ENCODE data around the gene FOXL1.

FOXL1 gene

DNA sequence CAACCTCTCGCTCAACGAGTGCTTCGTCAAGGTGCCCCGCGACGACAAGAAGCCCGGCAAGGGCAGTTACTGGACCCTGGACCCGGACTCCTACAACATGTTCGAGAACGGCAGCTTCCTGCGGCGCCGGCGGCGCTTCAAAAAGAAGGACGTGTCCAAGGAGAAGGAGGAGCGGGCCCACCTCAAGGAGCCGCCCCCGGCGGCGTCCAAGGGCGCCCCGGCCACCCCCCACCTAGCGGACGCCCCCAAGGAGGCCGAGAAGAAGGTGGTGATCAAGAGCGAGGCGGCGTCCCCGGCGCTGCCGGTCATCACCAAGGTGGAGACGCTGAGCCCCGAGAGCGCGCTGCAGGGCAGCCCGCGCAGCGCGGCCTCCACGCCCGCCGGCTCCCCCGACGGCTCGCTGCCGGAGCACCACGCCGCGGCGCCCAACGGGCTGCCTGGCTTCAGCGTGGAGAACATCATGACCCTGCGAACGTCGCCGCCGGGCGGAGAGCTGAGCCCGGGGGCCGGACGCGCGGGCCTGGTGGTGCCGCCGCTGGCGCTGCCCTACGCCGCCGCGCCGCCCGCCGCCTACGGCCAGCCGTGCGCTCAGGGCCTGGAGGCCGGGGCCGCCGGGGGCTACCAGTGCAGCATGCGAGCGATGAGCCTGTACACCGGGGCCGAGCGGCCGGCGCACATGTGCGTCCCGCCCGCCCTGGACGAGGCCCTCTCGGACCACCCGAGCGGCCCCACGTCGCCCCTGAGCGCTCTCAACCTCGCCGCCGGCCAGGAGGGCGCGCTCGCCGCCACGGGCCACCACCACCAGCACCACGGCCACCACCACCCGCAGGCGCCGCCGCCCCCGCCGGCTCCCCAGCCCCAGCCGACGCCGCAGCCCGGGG is 10.4 kb upstream of the FOXL1 start:
- no peak for DNase-seq (ENCODE audit: low read depth, low spot score)
- peak overlapping the region; percentile 42 for H3K27ac ChIP-seq

DNA sequence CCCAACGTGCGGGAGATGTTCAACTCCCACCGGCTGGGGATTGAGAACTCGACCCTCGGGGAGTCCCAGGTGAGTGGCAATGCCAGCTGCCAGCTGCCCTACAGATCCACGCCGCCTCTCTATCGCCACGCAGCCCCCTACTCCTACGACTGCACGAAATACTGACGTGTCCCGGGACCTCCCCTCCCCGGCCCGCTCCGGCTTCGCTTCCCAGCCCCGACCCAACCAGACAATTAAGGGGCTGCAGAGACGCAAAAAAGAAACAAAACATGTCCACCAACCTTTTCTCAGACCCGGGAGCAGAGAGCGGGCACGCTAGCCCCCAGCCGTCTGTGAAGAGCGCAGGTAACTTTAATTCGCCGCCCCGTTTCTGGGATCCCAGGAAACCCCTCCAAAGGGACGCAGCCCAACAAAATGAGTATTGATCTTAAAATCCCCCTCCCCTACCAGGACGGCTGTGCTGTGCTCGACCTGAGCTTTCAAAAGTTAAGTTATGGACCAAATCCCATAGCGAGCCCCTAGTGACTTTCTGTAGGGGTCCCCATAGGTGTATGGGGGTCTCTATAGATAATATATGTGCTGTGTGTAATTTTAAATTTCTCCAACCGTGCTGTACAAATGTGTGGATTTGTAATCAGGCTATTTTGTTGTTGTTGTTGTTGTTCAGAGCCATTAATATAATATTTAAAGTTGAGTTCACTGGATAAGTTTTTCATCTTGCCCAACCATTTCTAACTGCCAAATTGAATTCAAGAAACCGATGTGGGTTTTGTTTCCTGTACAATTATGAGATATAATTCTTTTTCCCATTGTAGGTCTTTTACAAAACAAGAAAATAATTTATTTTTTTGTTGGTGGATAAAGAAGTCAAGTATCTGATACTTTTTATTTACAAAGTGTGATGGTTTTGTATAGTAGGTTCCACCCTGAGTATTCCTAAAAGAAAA is 9.4 kb upstream of the FOXL1 start:
- DNase-seq (ENCODE audit: low read depth, low spot score) = no peak
- H3K27ac ChIP-seq = no peak overlapping the region

DNA sequence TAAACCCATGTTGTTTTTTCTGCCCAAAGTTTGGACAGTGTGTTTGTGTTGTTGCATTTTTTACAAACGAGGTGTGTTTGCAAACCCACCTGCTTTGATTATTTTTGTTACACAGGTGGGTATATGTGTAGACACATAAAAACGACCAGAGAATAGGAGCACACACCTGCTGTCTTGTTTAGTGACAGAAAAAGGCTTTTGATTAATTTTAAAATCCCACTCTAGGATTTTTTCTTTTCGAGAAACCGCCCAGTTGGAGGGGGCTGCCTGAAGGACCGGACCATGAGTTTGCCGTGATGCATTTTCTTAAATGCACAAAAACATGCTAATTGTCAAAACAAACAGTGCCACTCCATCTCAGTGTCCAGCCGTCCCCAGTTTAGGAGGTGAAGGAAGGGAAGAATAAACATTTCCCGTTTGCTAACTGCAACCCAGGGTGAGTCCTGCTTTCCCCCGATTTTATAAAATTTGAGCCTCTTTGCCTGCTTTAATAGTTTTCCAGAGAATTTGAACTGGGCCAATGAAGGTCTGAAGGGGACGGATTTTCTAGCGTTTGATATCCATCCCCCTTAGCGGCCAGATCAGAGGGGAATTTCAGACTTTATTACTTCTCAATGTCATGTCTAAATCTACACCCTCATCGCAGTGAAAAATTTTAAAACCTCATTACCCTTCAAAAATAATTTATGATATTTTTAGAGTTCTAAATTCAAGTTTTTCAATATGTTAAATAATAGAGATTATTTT is 8.5 kb upstream of the FOXL1 start:
- no peak overlapping the region for H3K27ac ChIP-seq
- no peak for DNase-seq (ENCODE audit: low read depth, low spot score)

DNA sequence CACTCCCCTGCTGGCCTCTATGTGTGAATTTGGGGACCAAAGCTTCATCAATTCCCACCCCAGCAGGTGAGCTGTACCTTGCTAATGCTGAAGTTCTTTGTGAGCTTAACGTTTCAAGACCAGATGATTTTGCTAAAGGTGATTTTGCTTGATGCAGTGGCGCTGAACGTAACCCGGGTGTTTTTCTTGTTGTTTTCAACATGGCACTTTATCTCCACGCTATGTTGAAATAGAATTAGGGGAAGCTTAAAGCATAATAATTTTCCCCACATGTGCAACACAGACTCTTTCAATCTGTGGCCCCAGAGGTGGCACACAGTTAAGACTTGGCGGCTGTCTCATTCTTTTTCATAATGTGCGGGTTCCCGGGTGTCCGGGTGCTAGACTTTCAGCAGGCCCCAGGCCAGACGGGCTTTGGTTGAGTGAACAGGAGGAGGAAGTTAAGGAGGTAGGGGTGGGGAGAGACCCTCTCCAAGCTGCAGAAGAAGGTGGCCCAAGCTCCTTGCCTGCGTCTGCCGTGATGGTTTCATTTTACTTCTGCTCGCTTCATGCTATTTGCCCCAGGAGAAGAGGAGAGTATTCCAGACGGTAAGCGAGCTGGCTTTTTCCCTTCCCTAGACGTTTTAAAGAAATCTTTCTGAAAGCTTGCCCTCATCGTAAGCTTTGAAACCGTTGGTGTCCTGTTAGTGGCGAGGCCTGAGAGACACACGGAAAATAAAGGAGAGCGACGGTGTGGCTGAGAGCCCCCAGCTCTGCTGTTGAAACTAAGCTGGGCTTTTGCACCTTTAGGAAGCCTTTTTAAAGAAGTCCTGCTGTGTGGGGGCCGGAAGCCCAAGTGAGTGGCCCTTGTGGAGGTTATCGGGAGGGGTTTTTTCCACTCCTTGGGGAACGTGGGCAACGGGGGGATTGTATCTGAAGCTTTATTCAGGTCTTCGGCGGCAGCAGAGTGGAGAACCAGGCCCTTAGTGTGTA is 7.5 kb upstream of the FOXL1 start:
- no peak overlapping the region for H3K27ac ChIP-seq
- DNase-seq (ENCODE audit: low read depth, low spot score) = no peak

DNA sequence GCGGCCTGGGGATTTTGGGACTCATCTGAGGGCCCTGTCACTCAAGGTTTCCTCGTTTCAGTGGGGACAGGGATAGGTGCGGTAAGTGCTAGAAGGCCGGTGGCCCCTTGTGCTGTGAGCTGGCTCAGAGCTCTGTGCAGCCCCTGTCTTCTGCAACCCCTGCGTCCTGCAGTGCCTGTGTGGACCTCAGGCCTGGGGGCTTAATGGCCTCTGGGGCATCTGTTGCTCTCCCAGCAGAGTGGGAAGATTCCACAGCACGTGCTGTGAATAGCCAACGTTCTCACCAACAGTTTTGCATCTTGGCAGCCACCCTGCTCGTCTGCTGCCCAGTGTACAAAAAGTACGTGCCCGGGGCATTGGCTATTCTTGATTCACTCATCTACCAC is 6.8 kb upstream of the FOXL1 start:
- no peak overlapping the region for H3K27ac ChIP-seq
- no peak for DNase-seq (ENCODE audit: low read depth, low spot score)

DNA sequence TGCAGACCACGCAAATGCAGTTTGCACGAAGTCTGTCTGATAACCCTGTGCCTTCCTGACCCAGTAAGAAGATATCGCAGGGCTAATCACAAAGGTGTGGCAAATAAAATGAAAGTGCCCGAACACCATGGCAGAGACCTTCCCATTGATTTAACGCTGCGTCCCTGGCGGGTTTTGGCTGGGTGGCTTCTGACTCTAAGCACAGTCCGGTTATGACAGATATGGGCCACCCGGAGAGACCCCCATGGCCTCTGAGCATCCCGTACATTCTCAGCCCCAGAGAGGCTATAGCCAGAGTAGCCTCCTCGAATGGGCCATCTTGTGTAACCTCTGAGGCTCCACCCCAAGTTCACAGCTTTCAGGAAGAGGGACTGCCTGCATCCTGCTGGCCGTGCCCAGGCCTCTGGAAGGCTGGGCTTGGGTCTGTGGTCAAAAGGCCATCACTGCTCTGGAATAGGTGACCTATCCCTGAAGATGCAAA is 6.3 kb upstream of the FOXL1 start:
- no peak for DNase-seq (ENCODE audit: low read depth, low spot score)
- H3K27ac ChIP-seq = no peak overlapping the region

DNA sequence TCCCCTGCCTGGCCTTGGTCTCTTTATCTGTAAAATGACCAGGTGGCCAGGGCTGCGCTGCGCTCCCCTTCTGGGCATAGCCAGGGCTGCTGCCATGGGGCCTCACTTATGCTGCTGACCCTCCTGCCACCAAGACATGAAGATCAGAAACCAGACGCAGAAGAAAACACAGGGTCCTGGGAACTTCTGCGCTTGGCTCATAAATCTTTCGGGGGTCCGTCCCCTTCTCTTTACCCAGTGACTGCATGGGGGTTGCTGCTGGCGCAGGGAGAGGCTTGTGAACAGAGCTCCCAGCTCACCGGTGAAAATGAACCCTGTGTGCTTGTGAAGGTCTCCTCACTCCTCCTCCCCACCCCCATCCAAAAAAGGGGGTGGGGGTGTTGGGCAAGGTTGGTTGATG is 5.7 kb upstream of the FOXL1 start:
- no peak for DNase-seq (ENCODE audit: low read depth, low spot score)
- no peak overlapping the region for H3K27ac ChIP-seq

DNA sequence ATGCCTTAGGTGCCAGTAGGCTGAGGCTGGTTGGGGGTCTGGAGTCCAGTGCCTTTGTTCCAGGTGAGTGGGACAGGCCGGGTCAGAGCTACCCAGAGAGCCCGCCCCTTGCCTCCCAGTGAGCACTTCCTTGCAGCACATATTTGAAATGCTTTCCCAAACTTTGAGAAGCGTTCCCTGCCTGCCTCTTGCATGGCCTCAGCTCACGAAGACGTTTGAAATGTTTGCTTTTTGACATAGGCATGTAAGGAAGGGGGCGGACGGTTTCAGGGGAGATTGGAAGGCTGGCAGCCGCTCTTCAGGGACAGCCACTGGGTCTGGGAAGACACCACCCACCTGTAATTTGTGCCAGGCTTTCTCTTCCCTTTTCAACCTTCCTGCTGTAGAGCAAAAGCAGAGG is 5.1 kb upstream of the FOXL1 start:
- no peak for DNase-seq (ENCODE audit: low read depth, low spot score)
- H3K27ac ChIP-seq = no peak overlapping the region

DNA sequence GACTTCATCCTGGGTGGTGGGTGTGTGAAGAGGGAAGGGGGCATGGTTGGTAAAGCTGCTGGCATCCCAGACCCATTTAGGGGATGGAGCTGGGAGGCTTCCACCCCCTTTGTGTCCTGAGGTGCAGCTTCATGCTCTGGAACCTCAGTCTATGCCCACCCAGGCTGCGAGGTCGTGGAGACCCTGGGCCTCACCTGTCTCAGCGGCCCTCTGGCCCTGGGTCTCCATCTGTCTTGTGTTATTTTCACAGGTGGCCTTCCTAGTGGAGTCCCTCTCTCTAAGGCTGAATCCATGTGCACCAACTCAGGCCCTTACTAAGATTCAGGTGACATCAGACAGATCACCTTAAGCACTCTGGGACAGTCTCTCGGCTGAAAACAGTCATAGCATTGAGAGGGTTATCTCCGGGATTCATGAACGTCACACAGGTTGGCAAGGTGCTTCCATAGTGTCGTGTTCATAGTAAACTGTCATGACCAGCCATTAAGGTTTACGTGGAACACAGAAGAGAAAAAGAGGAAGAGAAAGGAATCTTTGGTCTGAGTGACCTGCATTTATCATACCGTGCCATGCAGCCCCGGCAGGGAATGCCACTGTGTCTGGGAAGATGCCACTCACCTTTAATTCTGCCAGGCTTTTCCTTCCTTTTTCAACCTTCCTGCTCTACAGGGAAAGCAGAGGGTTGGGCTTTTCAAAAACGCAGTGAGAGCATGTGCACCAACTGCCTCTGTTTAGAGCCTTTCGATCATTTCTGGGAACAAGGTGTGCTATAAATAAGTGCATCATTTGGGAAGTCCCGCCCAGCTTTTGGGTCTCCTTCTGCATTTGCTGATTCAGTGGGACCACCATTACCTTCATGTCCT is 4.5 kb upstream of the FOXL1 start:
- no peak for DNase-seq (ENCODE audit: low read depth, low spot score)
- no peak overlapping the region for H3K27ac ChIP-seq

DNA sequence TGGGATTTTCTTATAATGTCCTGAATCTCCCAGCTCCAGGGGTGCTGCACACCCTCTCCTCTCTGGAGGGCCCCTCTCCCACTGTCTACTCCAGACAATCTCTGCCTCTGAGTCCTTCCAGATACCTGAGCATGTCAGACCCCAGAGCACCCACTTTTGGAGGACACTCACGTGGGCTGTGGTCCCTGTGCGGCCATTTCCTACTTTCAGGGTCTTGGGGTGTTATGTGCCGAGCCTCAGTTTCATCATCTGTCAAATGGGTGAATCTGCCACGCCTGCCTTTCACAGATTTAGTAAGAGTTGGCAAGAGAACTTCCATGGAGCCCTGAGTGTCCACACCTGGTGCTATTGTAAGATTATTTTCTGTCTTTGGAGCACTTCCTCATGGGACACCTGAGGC is 3.7 kb upstream of the FOXL1 start:
- no peak for DNase-seq (ENCODE audit: low read depth, low spot score)
- H3K27ac ChIP-seq = no peak overlapping the region

DNA sequence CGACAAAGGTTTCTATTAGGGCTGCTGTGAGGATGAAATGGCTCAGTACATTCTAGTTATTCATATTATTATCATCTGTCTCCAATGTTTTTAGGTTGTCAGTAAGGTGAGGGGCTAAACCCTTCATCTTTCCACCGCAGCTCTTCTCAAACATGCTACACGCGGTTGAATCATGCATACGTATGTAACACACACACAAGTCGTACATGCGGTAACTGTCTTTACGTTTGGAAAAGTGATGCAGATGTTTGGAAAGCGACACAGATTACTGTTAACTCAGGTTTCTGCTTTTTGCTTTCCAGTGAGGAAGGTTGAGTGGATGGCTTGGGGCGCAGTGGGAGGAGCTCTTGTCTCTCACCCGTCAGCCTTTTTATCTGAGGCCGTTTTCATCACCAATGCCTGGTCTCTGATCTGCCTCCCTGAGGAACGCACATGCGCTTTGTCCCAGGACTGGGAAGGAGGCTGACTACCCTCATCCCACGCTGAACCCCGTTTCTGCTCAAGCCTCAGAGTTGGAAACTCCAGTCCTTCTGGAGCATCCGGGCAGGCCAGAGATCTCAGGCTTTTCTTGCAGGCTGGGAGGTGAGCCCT is 3.2 kb upstream of the FOXL1 start:
- no peak for DNase-seq (ENCODE audit: low read depth, low spot score)
- peak overlapping the region; percentile 75 for H3K27ac ChIP-seq

DNA sequence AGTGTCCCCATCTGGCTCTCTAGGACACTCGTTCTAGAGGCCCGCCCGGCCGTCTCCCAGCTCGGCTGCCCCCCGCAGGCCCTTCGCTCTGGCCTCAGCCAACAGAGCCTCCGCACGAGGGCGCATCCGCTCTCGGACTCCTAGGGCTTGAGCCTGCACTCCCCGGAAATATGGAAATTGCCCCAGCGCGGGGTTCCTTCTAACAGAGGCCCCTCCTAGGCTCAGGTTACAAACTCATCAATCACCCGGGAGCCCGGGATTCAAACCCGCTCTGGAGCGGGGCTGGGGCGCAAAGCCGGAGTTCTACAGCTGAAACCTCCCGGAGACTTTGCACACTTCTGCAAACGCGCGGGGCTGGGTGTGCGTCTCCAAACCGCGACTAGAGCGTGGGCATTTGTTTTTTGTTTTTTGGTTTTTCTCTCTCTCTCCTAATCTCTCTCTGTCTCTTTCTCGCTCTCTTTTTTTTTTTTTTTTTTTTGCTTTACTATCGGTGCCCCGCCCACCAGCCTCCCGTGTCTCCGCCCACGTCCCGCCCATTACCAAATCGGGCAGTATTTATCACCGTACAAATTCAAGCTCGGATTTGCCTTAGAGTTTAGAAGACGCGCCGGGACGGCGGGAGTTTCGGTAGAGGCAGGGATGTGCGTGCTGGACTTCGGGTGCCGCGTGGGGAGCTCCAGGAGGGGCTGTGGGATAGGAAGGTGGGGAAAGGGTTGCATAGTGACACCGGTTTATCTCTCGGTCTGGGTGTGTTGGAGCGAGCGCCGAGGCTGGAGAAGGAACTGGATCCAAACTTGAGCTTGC is 2.4 kb upstream of the FOXL1 start:
- DNase-seq (ENCODE audit: low read depth, low spot score) = peak; percentile 51
- peak overlapping the region; percentile 75 for H3K27ac ChIP-seq

DNA sequence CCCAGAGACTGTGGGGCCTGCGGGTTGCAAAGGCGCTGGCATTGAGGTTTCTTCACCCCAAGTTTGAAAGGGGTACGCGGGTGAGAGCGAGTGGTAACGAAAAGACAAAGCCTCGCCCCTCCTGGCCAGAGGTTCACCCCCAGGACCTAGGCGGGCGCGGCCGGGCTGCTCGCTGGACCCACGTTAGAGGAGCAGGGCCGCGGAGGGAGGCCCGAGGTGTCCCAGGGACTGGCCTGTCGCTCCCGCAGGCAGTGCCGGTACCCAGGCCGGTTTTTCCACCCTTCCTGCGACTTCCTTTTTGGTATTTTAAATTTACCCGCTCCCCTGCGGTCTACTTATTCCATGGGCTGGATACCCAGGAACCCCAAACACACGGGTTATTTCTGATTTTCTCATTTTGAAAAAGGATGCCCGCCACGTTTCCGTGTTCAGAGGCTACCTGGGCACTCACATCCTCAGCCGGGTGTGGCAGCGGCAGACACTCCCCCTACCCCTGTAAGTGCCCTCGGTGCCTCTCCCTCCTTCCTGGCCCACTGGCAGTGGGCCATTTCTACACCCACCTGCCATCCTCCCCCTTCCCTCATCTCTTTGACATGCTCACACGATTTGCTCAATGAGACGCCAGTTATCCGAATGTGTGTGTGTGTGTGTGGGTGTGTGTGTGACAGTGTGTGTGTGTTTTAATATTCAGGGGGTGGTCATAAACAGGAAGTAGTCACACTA is 1.6 kb upstream of the FOXL1 start:
- no peak for DNase-seq (ENCODE audit: low read depth, low spot score)
- peak overlapping the region; percentile 75 for H3K27ac ChIP-seq

DNA sequence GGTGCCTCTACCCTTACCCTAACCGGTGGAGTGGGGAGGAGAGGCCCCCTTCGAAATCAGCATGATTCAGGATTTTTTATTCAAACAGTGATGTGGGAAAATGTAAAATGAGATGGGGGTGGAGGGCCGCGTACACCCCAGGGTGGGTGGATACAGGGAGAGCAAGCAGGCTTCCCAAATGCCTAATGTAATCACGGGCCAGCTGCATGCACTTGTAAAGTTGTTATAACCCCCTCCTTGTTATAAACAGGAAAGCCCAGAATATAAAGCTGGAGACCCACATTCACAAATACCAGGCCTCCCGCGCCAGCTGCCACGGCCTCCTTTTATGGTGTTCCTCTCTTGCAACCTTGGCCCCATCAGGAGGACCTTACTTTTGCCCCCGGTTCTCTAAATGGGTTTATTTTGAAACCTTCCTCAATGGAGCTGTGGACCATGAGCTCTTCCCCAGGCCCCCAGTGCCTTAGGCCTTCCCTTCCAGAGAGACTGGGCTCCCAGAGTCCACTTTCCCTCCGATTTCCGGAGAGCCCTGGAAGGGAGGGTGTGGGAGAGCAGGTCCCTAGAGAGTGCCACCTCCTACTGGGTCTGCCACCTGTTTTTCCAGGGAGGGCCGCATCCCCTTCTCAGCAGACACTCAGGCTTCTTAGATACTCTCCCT is 906 bp upstream of the FOXL1 start:
- peak overlapping the region; percentile 75 for H3K27ac ChIP-seq
- DNase-seq (ENCODE audit: low read depth, low spot score) = no peak

DNA sequence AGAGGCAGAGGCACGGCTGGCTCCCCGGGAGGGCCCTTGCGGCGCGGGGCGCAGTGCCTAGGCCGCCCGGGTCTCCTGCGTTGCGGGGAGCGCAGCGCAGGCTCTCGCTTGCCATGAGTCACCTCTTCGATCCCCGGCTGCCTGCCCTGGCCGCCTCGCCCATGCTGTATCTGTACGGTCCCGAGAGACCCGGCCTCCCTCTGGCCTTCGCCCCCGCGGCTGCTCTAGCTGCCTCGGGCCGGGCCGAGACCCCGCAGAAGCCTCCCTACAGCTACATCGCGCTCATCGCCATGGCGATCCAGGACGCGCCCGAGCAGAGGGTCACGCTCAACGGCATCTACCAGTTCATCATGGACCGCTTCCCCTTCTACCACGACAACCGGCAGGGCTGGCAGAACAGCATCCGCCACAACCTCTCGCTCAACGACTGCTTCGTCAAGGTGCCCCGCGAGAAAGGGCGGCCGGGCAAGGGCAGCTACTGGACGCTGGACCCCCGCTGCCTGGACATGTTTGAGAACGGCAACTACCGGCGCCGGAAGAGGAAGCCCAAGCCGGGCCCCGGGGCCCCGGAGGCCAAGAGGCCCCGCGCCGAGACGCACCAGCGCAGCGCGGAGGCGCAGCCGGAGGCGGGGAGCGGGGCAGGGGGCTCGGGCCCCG is 390 bp downstream of the FOXL1 start:
- H3K27ac ChIP-seq = peak overlapping the region; percentile 75
- DNase-seq (ENCODE audit: low read depth, low spot score) = no peak

Measured in epithelial cell of prostate (primary cell).